ENCODE measurements around the gene GCDH.
A peak's percentile ranks its signal among the peaks of the same experiment; 100 is the strongest.

GCDH gene

DNA sequence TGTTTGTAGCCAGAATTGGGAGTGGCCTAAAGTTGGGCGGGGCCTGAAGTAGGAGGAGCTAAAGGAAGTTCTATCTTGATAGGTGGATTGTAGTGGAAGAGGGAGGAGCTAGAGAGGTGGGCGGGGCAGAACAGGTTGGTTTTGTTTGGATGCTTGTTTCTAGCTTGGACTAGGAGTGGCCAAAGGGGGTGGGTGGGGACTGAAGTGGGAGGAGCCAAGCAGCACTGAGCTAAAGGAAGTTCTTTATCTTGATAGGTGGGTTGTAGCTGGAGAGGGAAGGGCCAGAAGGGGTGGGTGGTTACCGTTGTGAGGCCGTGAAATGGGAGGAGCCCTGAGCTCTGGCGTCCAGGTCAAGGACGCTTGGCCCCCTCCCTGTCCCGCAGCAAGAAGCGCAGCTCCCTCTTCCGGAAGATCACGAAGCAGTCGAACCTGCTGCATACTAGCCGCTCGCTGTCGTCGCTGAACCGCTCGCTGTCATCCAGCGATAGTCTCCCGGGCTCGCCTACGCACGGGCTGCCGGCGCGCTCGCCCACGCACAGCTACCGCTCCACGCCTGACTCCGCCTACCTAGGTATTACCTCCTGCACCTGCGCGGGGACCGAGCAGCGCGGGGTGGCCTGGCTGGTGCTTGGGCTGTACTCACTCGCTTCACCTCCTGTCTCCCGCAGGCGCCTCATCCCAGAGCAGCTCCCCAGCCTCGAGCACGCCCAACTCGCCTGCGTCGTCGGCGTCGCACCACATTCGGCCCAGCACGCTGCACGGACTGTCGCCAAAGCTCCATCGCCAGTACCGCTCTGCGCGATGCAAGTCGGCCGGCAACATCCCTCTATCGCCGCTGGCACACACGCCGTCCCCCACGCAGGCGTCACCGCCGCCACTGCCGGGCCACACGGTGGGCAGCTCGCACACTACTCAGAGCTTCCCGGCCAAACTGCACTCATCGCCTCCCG is 17.7 kb upstream of the GCDH start:
- no peak for DNase-seq (ENCODE audit: low read depth, low spot score)
- H3K27me3 ChIP-seq (ENCODE audit: control insufficient read depth, insufficient read depth, low read length) = no peaks in the 10 kb centered on the region
- no CpG with 5 or more reads among the region's 70 CpGs for WGBS (ENCODE audit: insufficient coverage, insufficient read length)
- H3K4me1 ChIP-seq (ENCODE audit: control insufficient read depth, insufficient read depth, low read length) = no peaks in the 10 kb centered on the region
- no peak overlapping the region for H3K27ac ChIP-seq (ENCODE audit: low read length)
- no peak overlapping the region for H3K4me3 ChIP-seq (ENCODE audit: low read length)
- peaks cover 16% of the 10 kb centered on the region for H3K36me3 ChIP-seq (ENCODE audit: control insufficient read depth, insufficient read depth, low read length)
- no peaks in the 10 kb centered on the region for H3K9me3 ChIP-seq (ENCODE audit: control insufficient read depth, insufficient read depth, low read length)

DNA sequence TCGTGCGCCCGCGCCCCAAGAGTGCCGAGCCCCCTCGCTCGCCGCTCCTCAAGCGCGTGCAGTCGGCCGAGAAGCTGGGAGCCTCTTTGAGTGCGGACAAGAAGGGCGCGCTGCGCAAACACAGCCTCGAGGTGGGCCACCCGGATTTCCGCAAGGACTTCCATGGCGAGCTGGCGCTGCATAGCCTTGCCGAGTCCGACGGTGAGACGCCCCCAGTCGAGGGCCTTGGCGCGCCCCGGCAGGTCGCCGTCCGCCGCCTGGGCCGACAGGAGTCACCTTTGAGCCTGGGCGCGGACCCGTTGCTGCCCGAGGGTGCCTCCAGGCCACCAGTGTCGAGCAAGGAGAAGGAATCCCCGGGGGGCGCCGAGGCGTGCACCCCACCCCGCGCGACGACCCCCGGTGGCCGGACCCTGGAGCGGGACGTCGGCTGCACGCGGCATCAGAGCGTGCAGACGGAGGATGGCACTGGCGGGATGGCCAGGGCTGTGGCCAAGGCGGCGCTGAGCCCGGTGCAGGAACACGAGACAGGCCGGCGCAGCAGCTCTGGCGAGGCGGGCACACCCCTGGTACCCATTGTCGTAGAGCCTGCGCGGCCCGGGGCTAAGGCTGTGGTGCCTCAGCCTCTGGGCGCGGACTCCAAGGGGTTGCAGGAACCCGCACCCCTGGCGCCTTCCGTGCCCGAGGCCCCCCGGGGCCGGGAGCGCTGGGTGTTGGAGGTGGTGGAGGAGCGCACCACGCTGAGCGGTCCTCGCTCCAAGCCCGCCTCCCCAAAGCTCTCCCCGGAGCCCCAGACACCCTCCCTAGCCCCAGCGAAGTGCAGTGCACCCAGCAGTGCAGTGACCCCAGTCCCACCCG is 16.8 kb upstream of the GCDH start:
- peaks cover 16% of the 10 kb centered on the region for H3K36me3 ChIP-seq (ENCODE audit: control insufficient read depth, insufficient read depth, low read length)
- H3K9me3 ChIP-seq (ENCODE audit: control insufficient read depth, insufficient read depth, low read length) = no peaks in the 10 kb centered on the region
- no peaks in the 10 kb centered on the region for H3K27me3 ChIP-seq (ENCODE audit: control insufficient read depth, insufficient read depth, low read length)
- no peaks in the 10 kb centered on the region for H3K4me1 ChIP-seq (ENCODE audit: control insufficient read depth, insufficient read depth, low read length)
- DNase-seq (ENCODE audit: low read depth, low spot score) = no peak
- no CpG with 5 or more reads among the region's 86 CpGs for WGBS (ENCODE audit: insufficient coverage, insufficient read length)
- H3K27ac ChIP-seq (ENCODE audit: low read length) = no peak overlapping the region
- no peak overlapping the region for H3K4me3 ChIP-seq (ENCODE audit: low read length)

DNA sequence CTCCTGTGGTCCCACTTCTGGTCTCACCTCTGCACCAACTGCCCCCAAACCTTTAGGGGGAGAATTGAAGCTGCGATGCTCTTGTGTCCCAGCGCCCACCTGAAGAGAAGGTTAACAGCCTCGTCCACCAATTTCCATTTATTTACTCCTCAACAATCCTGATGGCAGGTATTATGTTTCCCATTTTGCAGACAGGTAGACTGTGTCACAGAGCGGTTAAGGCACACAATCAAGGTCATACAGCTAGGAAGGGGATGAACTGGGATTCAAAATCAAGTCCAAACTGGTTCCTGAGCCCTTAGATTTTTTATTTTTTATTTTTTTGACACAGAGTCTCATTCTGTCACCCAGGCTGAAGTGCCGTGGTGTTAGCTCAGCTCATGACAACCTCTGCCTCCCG is 15.9 kb upstream of the GCDH start:
- no peak for DNase-seq (ENCODE audit: low read depth, low spot score)
- Histone ChIP-seq H3K27ac (ENCODE audit: low read length) (no peak overlapping the region), H3K4me3 (ENCODE audit: low read length) (no peak overlapping the region), H3K9me3 (ENCODE audit: control insufficient read depth, insufficient read depth, low read length) (no peaks in the 10 kb centered on the region), H3K36me3 (ENCODE audit: control insufficient read depth, insufficient read depth, low read length) (peaks cover 16% of the 10 kb centered on the region), H3K27me3 (ENCODE audit: control insufficient read depth, insufficient read depth, low read length) (no peaks in the 10 kb centered on the region), H3K4me1 (ENCODE audit: control insufficient read depth, insufficient read depth, low read length) (no peaks in the 10 kb centered on the region)
- WGBS (ENCODE audit: insufficient coverage, insufficient read length) = no CpG with 5 or more reads among the region's 6 CpGs

DNA sequence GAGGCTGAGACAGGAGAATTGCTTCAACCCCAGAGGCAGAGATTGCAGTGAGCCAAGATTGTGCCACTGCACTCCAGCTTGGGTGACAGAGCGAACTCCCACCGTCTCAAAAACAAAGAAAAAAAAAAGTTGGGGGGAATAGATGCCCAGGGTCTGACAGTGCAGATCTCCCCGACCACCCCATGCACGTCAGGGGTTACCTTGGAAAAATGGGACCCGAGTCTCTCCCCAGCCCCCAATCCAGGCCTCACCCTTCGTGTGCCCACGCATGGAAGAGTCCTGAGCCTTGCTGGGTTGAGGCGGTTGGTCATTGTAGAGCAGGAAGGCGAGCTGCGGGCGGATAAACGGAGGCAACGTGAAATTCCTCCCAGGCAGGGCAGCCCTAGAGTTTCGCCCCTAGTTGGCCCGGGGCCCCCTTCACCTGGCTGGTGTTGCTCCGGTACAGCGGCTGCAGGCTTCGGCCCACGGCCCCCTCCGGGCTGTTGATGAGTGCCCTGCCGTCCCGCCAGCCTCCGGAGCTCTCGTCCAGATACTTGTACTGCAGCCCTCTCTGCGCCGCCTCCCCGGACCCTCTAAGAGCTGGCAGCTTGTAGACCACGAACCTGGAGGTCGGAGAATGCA is 10.3 kb upstream of the GCDH start:
- H3K4me1 ChIP-seq (ENCODE audit: control insufficient read depth, insufficient read depth, low read length) = no peaks in the 10 kb centered on the region
- no CpG with 5 or more reads among the region's 29 CpGs for WGBS (ENCODE audit: insufficient coverage, insufficient read length)
- peak overlapping the region; percentile 85 for H3K4me3 ChIP-seq (ENCODE audit: low read length)
- no peaks in the 10 kb centered on the region for H3K27me3 ChIP-seq (ENCODE audit: control insufficient read depth, insufficient read depth, low read length)
- no peaks in the 10 kb centered on the region for H3K9me3 ChIP-seq (ENCODE audit: control insufficient read depth, insufficient read depth, low read length)
- no peak for DNase-seq (ENCODE audit: low read depth, low spot score)
- no peaks in the 10 kb centered on the region for H3K36me3 ChIP-seq (ENCODE audit: control insufficient read depth, insufficient read depth, low read length)
- H3K27ac ChIP-seq (ENCODE audit: low read length) = no peak overlapping the region

DNA sequence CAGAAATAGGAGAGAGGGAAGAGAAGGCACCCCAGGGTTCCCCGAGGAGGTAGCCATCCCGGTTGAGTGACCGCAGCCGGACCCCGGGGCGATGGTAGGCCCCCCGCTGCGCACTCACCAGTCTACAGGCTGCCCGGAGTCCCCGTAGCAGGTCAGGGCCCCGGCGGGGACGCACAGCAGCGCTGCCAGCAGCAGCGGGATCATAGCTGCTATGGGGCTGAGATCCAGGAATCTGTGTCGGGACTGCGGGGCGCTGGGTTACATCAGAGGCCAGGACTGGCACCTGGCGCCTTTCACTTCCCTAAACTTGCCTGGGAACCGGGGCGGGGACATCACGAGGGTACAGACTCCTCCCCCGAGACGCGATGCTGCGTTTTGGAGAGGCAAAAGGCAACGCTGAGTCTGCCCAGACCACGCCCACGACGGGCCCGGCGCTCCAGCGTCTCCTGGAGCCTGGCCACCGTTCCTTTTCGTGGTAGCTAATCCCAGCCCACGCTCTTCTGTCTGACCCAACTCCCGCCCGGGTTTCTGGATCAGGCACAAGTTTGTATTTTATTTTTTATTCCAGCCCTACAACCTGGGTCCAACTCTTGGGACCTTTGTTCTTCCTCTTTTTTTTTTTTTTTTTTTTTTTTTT is 9.7 kb upstream of the GCDH start, which contains the start of gene DNASE2:
TSS of gene DNASE2 (minus strand) at position 278 of the 637 bp plus-strand sequence. CDS start at position 204, 74 bp downstream.
- Histone ChIP-seq H3K4me3 (ENCODE audit: low read length) (peak within 1 kb of the TSS; percentile 85), H3K4me1 (ENCODE audit: control insufficient read depth, insufficient read depth, low read length) (no peaks in the 10 kb centered on the region), H3K27ac (ENCODE audit: low read length) (no peak within 1 kb of the TSS), H3K36me3 (ENCODE audit: control insufficient read depth, insufficient read depth, low read length) (no peaks in the 10 kb centered on the region), H3K27me3 (ENCODE audit: control insufficient read depth, insufficient read depth, low read length) (no peaks in the 10 kb centered on the region), H3K9me3 (ENCODE audit: control insufficient read depth, insufficient read depth, low read length) (no peaks in the 10 kb centered on the region)
- no CpG with 5 or more reads among the region's 38 CpGs for WGBS (ENCODE audit: insufficient coverage, insufficient read length)
- peak; percentile 87 for DNase-seq (ENCODE audit: low read depth, low spot score)

DNA sequence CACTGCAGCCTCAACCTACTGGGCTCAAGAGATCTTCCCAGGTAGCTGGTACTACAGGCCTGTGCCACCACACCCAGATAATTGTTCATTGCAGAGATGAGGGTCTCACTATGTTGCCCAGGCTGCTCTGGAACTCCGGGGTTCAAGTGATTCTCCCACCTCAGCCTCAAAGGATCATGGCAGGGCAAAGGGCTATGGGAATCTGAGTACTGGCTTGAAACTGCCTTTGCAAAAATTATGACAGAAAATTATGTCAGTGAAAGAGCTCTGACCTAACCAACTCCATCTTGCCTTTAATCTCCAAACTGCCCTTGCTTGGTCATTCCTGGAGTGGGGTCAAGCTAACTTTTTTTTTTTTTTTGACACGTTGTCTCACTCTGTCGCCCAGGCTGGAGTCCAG is 8.4 kb upstream of the GCDH start:
- no peak overlapping the region for H3K27ac ChIP-seq (ENCODE audit: low read length)
- no peaks in the 10 kb centered on the region for H3K9me3 ChIP-seq (ENCODE audit: control insufficient read depth, insufficient read depth, low read length)
- H3K36me3 ChIP-seq (ENCODE audit: control insufficient read depth, insufficient read depth, low read length) = no peaks in the 10 kb centered on the region
- no CpG with 5 or more reads among the region's 3 CpGs for WGBS (ENCODE audit: insufficient coverage, insufficient read length)
- H3K4me3 ChIP-seq (ENCODE audit: low read length) = no peak overlapping the region
- H3K27me3 ChIP-seq (ENCODE audit: control insufficient read depth, insufficient read depth, low read length) = no peaks in the 10 kb centered on the region
- H3K4me1 ChIP-seq (ENCODE audit: control insufficient read depth, insufficient read depth, low read length) = no peaks in the 10 kb centered on the region
- no peak for DNase-seq (ENCODE audit: low read depth, low spot score)

DNA sequence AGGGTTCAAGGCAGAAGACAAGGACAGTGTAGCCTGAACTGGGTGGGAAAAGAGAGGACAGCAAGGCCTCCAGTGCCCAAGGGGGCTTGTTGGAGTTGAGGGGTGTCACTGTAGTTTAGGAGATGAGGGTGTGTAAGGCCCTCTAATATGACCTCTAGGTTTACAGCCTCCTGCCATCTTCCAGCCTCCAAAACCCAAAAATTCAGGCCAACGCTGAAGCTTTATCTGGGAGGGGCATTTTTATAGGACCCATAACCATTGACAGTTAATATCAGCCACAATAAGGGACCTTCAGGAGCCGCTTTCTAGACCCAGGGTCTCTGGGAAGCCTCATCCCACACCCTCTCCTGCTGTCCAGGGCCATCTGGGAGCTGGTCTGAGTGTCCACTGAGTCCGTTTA is 6.8 kb upstream of the GCDH start:
- no peaks in the 10 kb centered on the region for H3K9me3 ChIP-seq (ENCODE audit: control insufficient read depth, insufficient read depth, low read length)
- no peaks in the 10 kb centered on the region for H3K27me3 ChIP-seq (ENCODE audit: control insufficient read depth, insufficient read depth, low read length)
- WGBS (ENCODE audit: insufficient coverage, insufficient read length) = no CpG with 5 or more reads among the region's 3 CpGs
- H3K36me3 ChIP-seq (ENCODE audit: control insufficient read depth, insufficient read depth, low read length) = no peaks in the 10 kb centered on the region
- no peaks in the 10 kb centered on the region for H3K4me1 ChIP-seq (ENCODE audit: control insufficient read depth, insufficient read depth, low read length)
- H3K27ac ChIP-seq (ENCODE audit: low read length) = no peak overlapping the region
- no peak for DNase-seq (ENCODE audit: low read depth, low spot score)
- H3K4me3 ChIP-seq (ENCODE audit: low read length) = no peak overlapping the region

DNA sequence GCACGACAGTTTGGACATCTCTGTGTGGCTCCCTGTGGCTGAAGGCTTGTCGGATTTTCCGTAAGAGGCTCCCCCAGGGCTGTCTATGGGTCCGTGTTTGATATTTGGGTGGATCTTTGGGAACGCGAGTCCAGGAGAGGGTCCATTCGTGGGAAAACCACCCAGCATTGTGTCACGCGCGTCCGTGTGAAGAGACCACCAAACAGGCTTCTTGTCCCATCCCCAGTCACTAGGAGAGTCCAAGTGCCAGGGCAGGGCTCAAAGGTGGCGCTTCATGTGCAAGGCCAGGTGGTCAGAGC is 6.4 kb upstream of the GCDH start:
- no peak for DNase-seq (ENCODE audit: low read depth, low spot score)
- Histone ChIP-seq H3K4me1 (ENCODE audit: control insufficient read depth, insufficient read depth, low read length) (no peaks in the 10 kb centered on the region), H3K27me3 (ENCODE audit: control insufficient read depth, insufficient read depth, low read length) (no peaks in the 10 kb centered on the region), H3K36me3 (ENCODE audit: control insufficient read depth, insufficient read depth, low read length) (no peaks in the 10 kb centered on the region), H3K9me3 (ENCODE audit: control insufficient read depth, insufficient read depth, low read length) (no peaks in the 10 kb centered on the region), H3K27ac (ENCODE audit: low read length) (no peak overlapping the region), H3K4me3 (ENCODE audit: low read length) (no peak overlapping the region)
- WGBS (ENCODE audit: insufficient coverage, insufficient read length) = no CpG with 5 or more reads among the region's 12 CpGs

DNA sequence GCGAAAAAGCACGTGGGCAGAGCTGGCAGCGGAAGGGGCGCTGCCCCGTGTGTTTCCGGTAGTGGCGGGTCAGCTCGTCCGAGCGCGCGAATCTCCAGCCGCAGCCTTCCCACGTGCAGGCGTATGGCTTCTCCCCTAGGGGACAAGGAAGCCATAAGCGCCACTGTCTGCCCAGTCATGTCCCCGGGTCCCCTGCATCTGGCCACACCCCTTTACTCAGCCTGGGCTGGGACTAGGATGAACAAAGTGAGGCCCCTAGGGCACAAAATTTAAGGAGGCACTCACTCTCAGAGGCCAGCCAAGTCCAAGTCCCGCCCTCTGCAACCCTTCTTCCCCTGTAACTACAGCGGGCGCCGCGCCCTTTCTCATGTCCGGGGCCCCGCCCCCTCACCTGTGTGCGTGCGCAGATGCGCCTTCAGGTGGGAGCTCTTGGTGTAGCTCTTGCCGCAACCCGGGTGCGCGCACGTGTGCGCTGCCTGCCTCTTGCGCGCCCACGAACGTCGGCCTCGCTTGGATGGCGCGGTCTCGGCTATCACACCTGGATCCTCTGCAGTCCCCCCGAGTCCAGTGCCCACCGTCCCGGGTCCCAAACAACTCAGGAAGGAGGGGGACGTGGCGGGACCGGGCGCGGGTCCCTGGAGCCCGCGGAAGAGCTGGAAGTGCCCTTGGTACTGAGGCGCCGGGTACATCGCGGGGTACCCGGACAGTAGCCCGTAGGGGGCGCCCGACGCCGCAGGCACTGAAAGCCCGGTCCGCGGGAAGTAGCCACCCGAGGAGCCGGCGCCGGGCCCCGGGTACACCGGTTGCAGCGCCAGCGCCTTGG is 5.8 kb upstream of the GCDH start:
- H3K27ac ChIP-seq (ENCODE audit: low read length) = no peak overlapping the region
- DNase-seq (ENCODE audit: low read depth, low spot score) = peak; percentile 97
- H3K27me3 ChIP-seq (ENCODE audit: control insufficient read depth, insufficient read depth, low read length) = no peaks in the 10 kb centered on the region
- H3K4me3 ChIP-seq (ENCODE audit: low read length) = peak overlapping the region; percentile 53; the same call in 1 of the 2 replicates
- no peaks in the 10 kb centered on the region for H3K36me3 ChIP-seq (ENCODE audit: control insufficient read depth, insufficient read depth, low read length)
- WGBS (ENCODE audit: insufficient coverage, insufficient read length) = no CpG with 5 or more reads among the region's 73 CpGs
- no peaks in the 10 kb centered on the region for H3K9me3 ChIP-seq (ENCODE audit: control insufficient read depth, insufficient read depth, low read length)
- H3K4me1 ChIP-seq (ENCODE audit: control insufficient read depth, insufficient read depth, low read length) = no peaks in the 10 kb centered on the region
